ENCODE data around the gene FAM169A.
"Not testable (repeated sequence)": the region's sequence is repeated elsewhere in the genome, so short reads cannot be mapped to it uniquely, and the experiment has no call there.

Gene FAM169A

DNA sequence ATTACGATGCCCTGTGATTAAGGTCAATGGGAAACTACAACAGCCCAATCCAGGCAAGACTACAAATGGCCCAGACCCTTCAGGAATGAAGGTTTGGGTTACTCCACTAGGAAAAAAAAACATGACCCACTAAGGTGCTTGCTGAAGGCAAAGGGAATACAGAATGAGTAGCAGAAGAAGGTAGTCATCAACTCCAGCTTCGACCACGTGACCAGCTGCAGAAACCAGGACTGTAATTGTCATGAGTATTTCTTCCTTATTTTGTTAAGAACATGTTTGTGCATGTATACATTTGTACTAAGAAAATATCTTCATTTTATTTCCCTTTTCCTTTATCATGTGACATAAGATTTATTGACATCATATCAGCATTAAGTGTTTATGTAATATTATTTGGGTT, 74.5 kb downstream of the FAM169A start:
- DNase-seq, result not testable (repeated sequence)

DNA sequence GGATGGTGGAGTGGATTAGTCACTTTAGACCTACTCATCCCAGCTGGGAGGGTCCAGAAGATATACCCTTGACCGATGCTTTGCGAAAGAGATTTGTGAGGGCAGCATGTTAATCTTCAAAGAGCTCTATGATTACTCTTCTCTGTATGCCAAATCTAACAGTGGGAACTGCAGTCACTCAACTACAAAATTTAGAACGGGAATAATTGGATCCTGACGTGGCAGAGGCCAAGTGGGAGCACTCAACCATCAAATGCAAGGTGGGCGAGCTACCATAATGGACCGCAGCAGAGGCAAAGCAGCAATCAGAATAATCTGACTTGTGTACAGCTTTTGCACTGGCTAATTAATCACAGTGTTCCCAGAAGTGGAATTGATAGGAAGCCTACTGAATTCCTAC, 78.8 kb downstream of the FAM169A start:
- DNase-seq, result no peak

DNA sequence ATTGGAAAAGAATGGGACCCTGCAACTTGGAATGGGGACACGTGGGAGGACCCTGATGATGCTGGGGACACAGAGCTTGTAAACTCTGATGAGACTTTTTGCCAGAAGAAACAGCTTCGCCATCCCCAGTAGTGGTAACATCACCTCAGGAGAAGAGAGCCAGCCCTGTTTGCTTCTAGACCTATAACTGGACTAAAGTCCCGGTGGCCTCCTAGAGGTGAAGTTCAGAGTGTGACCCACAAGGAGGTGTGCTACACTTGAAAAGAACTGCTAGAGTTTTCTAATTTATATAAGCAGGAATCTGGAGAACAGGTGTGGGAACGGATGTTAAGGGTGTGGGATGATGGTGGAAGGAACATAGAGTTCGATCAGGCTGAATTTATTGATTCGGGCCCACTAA, 79.3 kb downstream of the FAM169A start:
- DNase-seq, result no peak

DNA sequence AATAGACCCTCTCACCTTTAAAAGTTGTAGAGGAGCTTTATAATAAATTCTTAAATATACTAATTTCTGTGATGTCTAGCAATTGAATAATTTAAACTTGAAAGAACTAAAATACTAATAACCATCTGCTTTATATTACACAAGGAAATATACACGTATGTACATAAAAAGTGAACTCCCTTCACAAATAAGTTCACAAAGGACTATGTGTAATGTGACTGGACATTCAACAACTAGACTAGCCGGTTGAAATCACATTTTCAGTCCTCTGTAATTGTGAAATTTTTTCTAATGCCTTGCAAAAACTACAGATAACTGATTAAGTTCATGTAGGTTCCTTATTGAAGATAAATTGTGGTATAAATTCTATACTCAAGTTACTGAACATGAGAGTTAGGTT, 87.6 kb downstream of the FAM169A start:
- no peak for DNase-seq

DNA sequence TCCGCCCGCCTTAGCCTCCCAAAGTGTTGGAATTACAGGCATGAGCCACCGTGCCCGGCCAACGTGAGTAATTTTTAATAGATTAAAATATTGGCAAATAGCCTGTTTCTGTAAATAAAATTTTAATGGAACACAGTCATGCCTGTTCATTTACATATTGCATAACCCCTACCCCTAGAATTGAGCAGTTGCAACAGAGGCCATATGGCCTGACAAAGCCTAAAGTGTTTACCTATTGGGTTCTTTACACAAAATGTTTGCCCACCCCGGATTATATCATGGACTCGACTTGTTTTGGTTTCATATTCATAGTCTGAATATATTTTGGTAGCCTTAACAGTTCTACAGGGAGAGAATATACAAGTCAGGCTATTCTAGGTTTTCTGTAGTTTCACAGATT, 93.8 kb downstream of the FAM169A start:
- no peak for DNase-seq

DNA sequence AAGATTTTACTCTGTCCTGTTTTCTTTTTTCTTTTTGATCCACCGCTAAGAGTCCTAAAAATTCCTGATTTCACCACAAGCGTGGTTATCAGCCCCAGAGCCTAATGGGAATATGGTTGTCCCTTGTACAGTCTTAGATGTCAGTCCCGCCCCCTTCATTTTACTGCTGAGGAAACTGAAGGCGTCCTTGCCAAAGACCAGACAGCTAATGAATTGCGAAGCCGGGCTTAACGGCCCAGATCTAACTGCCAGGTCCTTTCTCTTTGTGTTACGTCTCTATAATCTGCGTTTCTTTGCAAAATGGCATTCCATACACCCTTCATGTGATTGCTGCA, 98.6 kb downstream of the FAM169A start:
- no peak for DNase-seq

DNA sequence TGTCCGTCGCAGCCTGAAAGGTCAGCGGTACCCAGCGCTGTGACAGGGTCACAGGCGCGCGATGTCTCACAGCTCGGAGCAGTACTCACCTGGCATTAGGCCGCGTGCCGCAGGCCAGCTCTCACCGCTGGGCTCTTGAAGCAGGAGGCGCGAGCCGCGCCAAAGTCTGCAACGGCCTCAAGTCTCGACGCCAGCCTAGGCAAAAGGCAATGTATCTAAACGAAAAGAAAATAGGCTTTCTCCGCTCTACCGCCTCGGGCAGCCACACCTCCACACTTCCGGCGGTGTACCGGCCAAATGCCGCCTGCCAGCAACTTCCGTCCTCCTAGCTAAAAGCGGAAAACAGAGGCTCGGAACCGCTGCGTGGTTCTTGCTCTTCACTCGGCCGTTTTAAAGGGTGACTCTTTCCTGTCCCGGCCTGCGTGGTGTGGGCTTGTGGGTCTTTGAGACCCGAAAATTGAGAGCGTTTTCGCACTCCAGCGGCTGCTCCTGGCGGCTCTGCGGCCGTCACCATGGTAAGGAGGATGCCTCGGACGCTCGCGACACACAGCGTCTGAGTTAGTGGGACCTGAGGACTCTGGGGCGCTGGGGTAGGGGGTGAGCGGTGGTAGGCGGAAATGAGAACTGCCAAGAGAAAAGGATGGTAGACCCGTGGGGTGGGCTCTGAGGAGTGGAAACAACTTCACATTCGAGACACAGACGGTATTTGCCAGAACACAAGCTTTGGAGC, 99.2 kb downstream of the FAM169A start, which contains the start of the genes GFM2 and NSA2:
GFM2 (minus strand) TSS at position 269 of the 730 bp plus-strand sequence. CDS start 3,375 bp downstream, outside the sequence.
NSA2 (plus strand) TSS at position 401 of the 730 bp plus-strand sequence; CDS start at position 513, 112 bp downstream.
- peak; percentile 87 for DNase-seq

DNA sequence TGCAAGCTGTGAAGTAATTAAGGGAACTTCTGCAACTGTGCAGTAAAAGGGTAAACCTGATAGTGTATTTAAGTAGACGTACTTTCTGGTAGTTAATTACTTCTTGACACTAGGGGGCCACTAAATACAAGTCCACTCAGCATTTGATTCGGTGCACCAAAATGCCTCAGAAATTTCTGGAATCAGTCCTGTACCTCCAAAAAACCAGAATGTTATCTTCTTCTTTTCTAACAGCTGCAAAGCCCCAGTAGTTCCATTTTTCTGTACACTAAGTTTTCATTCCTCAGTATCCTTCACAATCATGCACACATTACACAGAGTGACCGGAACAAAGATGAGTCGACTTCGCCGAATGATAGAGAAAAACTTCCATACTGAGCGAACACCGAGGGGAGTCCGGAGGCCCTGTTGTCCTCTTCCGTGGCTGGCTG, 99.8 kb downstream of the FAM169A start:
- DNase-seq, result no peak

DNA sequence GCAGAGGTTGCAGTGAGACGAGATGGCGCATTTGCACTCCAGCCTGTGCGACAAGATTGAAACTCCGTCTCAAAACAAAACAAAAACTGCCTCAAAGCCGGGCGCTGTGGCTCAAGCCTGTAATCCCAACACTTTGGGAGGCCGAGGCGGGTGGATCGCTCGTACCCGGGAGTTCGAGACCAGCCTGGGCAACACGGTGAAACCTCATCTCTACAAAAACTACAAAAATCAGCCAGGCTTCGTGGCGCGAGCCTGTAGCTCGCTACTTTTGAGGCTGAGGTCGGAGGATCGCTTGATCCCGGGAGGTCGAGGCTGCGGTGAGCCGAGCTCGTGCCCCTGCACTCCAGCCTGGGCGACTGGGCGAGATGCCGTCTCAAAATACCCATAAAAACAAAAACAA, 100.3 kb downstream of the FAM169A start:
- DNase-seq, result no peak

DNA sequence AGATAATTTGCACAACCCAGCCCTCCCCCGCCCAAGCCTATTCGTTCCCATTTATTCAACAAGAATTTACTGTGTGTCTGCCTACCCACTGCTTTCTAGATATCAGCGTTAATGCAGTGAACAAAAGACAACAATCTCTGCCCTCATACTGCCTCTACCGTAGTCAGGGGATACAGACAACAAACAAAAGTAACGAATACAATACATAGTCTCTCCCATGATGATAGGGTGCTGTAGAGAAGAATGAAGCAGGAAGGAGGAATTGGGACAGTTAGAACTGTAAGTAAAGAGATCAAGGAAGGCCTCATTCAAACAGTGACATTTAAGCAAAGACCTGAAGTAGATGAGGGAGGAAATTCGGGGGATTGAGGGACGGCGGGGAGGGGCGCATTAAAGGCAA, 101.0 kb downstream of the FAM169A start:
- no peak for DNase-seq

DNA sequence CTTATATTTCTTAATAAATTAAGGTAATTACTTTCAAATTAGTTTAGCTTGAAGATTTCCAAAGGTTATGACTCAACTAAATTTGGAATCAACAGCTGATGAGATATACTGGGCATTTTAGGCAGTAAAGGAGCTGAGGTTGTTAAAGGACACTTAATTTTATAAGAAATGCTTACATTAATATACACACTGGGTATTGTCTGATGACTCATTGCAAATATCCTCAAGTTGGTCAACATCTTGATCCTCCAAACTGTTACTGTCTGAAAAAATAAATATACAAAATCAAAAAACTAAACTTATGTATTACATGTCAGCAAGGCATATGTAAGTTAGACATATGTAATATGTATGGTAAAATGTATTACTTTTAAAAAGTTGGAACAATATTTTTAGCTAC, 102.7 kb downstream of the FAM169A start:
- DNase-seq, result no peak

DNA sequence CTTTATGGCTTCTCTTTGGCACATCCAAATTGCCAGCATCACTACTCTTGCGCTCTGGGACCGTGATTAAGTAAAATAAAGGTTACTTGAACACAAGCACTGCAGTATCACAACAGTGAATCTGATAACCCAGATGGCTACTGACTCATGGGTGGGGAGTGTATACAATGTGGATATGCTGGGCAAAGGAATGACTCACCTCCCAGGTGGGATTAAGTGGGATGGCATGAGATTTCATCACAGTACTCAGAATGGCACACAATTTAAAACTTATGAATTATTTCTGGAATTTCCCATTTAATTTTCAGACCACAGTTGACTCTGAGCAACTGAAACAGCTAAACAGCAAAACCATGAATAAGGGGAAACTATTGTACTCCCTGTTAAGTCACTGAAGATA, 103.6 kb downstream of the FAM169A start:
- no peak for DNase-seq

DNA sequence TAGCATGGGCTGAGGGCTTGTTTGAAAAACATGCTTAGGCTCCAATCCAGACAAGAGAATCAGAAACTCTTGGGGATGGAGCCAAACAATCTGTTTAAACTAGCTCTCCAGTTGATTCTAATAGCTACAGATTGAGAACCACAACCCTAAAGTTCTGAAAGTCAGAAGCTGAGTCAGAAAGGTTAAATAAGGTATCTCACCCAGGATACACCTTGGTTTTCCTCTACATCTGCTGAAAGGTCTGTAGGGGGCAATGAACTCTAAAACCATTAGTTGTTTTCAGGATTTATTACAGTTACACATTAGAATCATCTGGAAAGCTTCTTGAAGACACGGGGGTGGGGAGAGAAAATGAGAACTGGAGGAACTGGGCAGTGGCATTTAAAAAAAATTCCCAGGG, 104.9 kb downstream of the FAM169A start:
- no peak for DNase-seq

DNA sequence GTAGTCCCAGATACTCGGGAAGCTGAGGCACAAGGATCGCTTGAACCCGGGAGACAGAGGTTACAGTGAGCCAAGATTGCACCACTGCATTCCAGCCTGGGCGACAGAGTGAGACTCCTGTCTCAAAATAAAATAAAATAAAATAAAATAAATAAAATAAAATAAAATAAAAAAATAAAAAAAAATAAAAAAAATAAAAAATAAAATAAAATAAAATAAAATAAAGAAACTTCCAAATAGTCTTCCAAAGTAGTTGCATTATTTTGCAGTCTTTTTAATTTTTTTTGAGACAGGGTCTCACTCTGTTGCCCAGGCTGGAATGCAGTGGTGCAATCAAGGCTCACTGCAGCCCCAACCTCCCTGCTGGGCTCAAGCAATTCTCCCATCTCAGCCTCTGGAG, 117.4 kb downstream of the FAM169A start:
- DNase-seq, result not testable (repeated sequence)

DNA sequence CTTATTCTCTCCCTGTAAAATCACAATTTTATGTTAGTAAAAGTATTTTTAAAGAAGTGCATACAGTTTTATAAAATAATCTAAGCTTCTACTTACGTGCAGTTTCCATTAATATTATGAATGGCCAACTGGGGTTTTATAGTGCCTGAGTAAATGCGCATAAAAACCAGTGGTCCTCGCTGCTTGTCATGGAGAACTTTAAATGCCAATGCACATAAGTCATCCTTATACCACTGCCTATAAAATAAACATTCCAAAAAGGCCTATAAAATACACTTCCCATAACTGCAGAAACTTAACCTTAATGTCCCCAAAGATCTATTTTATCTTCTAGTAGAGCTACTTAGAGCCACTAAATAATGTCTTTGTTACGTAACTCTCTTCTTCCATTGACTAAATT, 127.8 kb downstream of the FAM169A start:
- no peak for DNase-seq

DNA sequence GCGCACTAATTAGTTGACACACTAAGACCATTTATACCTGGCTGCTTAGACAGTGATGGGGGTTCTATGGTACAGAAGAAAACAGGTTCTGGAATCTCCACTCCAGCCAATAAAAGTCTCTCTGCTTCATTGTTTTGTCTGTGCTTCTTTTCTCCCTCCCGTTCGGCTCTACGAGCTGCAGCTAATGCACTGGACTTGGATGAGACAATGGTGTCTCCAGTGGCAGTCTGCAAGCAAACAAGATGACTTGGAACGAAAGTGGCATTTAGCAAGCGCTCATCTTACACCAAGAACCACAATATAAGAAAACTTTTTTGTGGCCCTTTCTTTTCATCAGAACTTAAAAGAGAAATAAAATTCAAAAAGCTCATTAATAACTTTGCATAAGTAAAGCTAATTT, 129.4 kb downstream of the FAM169A start:
- DNase-seq, result no peak
